DOHH2 (cell line): Measurements from ENCODE around the gene TMEM184A.

ENCODE experiments used
- H3F3A ChIP-seq: fragments of 200-600 bp; sonication (generic), shearing (Covaris generic); 2 replicates; pipeline ENCODE4 v1.6.0; 2016; ENCODE audit warnings: antibody characterized with exemption, mild to moderate bottlenecking; ENCODE audit not compliant: control insufficient read depth, insufficient read depth
- H3K27ac ChIP-seq: fragments of 200-600 bp; sonication (generic); 2 replicates; pipeline ENCODE4 v1.5.1; 2014; ENCODE audit warnings: low read depth, mild to moderate bottlenecking, low read length, moderate library complexity
- H3K27me3 ChIP-seq: fragments of 200-600 bp; sonication (generic); 2 replicates; pipeline ENCODE4 v1.6.1; 2014; ENCODE audit warnings: mild to moderate bottlenecking, low read length, mixed read lengths; ENCODE audit not compliant: control insufficient read depth
- H3K36me3 ChIP-seq: fragments of 200-600 bp; sonication (generic); 2 replicates; pipeline ENCODE4 v1.6.1; 2014; ENCODE audit warnings: mild to moderate bottlenecking, low read length, moderate library complexity, mixed read lengths; ENCODE audit not compliant: control insufficient read depth
- H3K4me1 ChIP-seq: fragments of 200-600 bp; sonication (generic); 2 replicates; pipeline ENCODE4 v1.6.1; 2014; ENCODE audit warnings: mild to moderate bottlenecking, low read length, mixed read lengths; ENCODE audit not compliant: control insufficient read depth
- H3K4me2 ChIP-seq: fragments of 200-600 bp; sonication (generic); 2 replicates; pipeline ENCODE4 v1.6.0; 2014; ENCODE audit warnings: mild to moderate bottlenecking, low read length, moderate library complexity
- H3K4me3 ChIP-seq: fragments of 200-600 bp; sonication (generic); 2 replicates; pipeline ENCODE4 v1.5.1; 2014; ENCODE audit warnings: mild to moderate bottlenecking, low read length, mixed read lengths
- H3K79me2 ChIP-seq: fragments of 200-600 bp; sonication (generic); 2 replicates; pipeline ENCODE4 v1.6.1; 2014; ENCODE audit warnings: mild to moderate bottlenecking, low read length, mixed read lengths; ENCODE audit not compliant: control insufficient read depth
- H3K9me2 ChIP-seq: fragments of 200-600 bp; sonication (generic); replicated peaks from 2 replicates; pipeline ENCODE4 v1.6.1; 2014; ENCODE audit warnings: mild to moderate bottlenecking, low read length, mixed read lengths; ENCODE audit not compliant: control insufficient read depth
- H3K9me3 ChIP-seq: fragments of 200-600 bp; sonication (generic); 2 replicates; pipeline ENCODE4 v1.6.1; 2014; ENCODE audit warnings: antibody characterized with exemption, low read length, mixed read lengths; ENCODE audit not compliant: control insufficient read depth, insufficient read depth
- H4K20me1 ChIP-seq: fragments of 200-600 bp; sonication (generic); 2 replicates; pipeline ENCODE4 v1.6.0; 2014; ENCODE audit warnings: low read depth, mild to moderate bottlenecking, antibody characterized with exemption, low read length, moderate library complexity; ENCODE audit not compliant: control insufficient read depth, insufficient read depth
- CTCF ChIP-seq: fragments of 200-600 bp; sonication (generic); IDR thresholded peaks from one replicate; pipeline ENCODE4 v1.5.1; 2014; ENCODE audit warnings: antibody characterized with exemption, mild to moderate bottlenecking, low read depth, low read length; ENCODE audit not compliant: poor library complexity, severe bottlenecking
- EZH2phosphoT487 ChIP-seq: fragments of 200-600 bp; sonication (generic); IDR thresholded peaks from 2 replicates; pipeline ENCODE4 v1.6.1; 2017; ENCODE audit warnings: borderline replicate concordance, mild to moderate bottlenecking, antibody characterized with exemption, low read length, moderate library complexity, mixed read lengths

The TMEM184A gene

DNA sequence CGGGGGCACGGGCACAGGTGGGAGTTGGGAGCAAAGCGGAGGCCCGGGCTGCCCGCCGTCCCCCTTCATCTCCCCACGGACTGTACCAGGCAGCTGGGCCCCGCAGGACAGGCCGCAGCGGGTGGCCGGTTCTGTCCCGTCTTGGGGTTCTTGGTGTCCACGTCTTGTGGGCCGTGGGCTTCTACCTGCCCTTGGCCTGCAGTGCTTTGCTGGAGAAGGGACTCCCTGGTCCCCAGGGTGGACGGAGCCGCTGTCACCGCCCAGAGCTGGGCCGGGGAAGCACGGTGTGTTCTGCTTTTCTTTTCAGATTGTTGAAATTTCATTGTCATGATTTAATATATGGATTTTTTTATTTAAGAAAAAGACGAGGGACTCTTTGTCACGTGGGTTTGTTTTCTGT is 13.7 kb downstream of the TMEM184A start:
- H3K4me1 ChIP-seq = peaks cover 5% of the 10 kb centered on the region; the same call in 1 of the 2 replicates
- H3K9me3 ChIP-seq = no peaks in the 10 kb centered on the region
- H3K4me3 ChIP-seq = no peak overlapping the region
- H3K79me2 ChIP-seq = peaks cover 26% of the 10 kb centered on the region
- no peaks in the 10 kb centered on the region for H3K9me2 ChIP-seq
- no peak overlapping the region for H3K27ac ChIP-seq
- H3K4me2 ChIP-seq = no peak overlapping the region
- peaks cover 12% of the 10 kb centered on the region; the same call in 1 of the 2 replicates for H4K20me1 ChIP-seq
- peaks cover 3% of the 10 kb centered on the region for H3F3A ChIP-seq
- TF ChIP-seq EZH2phosphoT487 = no peak
- TF ChIP-seq CTCF = no peak
- no peaks in the 10 kb centered on the region for H3K27me3 ChIP-seq
- H3K36me3 ChIP-seq = peaks cover 67% of the 10 kb centered on the region

DNA sequence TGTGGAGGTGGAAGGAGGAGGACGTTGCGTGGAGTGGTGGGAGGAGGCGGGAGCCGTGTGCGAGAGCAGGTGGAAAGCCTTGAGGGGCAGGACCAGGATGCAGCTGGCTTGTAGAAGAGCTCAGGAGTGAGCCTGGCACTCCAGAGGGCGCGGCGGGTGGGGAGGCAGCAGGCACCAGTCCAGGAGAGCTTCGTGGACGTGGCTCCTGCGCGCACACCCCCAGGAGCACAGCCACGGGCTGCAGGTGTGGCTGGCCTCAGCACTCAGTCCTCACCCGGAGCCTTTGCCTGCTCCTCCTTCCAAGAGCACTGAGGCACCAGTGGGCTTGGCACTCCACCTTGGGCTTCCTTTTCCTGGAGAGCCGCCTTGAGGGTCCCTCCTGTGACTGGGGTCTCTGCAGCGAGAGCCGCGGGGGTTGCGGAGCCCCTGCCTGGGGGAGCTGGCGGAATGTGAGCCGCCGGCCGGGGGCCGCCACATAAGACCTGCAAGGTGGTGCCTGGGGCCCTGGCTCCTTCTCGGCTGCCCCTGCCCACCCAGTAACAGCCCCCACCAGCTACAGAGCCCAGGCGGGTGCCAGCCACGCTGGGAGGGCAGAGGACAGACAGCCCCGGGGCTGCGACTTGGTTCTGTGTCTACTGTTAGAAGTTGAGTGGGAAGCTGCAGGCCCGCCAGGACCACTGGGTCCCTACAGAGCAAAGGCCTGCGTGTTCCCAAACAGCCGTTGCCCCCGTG is 14.4 kb downstream of the TMEM184A start:
- H3K27ac ChIP-seq = no peak overlapping the region
- no peaks in the 10 kb centered on the region for H3K9me3 ChIP-seq
- H3K27me3 ChIP-seq = no peaks in the 10 kb centered on the region
- no peak for TF ChIP-seq EZH2phosphoT487
- TF ChIP-seq CTCF = no peak
- peaks cover 12% of the 10 kb centered on the region; the same call in 1 of the 2 replicates for H4K20me1 ChIP-seq
- H3K9me2 ChIP-seq = no peaks in the 10 kb centered on the region
- H3K4me2 ChIP-seq = no peak overlapping the region
- peaks cover 74% of the 10 kb centered on the region for H3K36me3 ChIP-seq
- peaks cover 3% of the 10 kb centered on the region for H3F3A ChIP-seq
- no peak overlapping the region for H3K4me3 ChIP-seq
- peaks cover 34% of the 10 kb centered on the region for H3K79me2 ChIP-seq
- H3K4me1 ChIP-seq = peaks cover 5% of the 10 kb centered on the region; the same call in 1 of the 2 replicates

DNA sequence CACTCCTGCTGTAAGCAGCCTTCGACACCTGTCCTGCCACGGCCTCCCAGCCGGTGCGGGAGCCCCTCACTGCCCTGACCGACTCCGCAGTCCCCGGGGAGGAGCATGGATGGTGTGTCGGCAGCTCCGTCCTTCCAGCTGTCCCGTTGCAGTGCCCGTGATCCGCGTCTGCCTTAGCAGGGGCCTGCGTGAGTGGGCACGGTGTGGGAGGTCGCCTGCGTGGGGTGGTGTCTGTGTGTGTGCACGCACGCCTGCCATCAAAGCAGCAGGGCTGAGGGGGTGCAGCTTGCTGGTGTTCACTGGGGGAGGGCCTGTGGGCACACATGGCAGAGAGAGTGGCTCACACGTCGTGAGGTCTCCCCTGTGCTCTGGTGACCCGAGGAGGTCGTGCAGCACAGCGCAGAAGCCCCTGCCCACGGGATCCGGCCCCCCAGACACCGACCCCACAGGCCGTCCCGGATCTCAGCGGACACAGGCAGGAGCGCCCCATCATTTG is 15.2 kb downstream of the TMEM184A start:
- Histone ChIP-seq H3K9me2 (no peaks in the 10 kb centered on the region), H3K4me1 (peaks cover 5% of the 10 kb centered on the region; the same call in 1 of the 2 replicates), H3K9me3 (no peaks in the 10 kb centered on the region), H3K4me2 (no peak overlapping the region), H3K4me3 (no peak overlapping the region), H3K79me2 (peaks cover 42% of the 10 kb centered on the region), H4K20me1 (peaks cover 12% of the 10 kb centered on the region; the same call in 1 of the 2 replicates), H3K27ac (no peak overlapping the region), H3F3A (peaks cover 3% of the 10 kb centered on the region), H3K36me3 (peaks cover 82% of the 10 kb centered on the region), H3K27me3 (no peaks in the 10 kb centered on the region)
- TF ChIP-seq CTCF = no peak
- no peak for TF ChIP-seq EZH2phosphoT487
